Measurements from ENCODE around the gene SCN1A.

DNA sequence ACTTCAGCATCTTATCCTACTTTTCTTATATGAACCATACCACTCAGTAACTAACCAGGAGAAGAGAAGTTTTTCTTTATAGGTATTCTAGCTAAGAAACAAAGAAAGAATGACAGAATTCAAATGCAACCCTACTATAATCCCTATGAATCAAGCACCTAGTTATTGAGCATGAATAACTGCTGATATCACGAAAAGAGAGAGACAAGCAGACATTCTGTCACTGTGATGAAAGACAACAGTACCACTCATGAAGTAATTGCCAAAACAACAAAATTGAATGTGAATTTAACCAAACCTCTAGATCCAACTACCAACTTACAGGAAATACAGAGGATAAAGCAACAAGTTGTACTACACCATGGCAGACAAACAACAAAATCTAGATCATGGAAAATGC, 189.6 kb downstream of the SCN1A start:
- TF ChIP-seq POLR2AphosphoS5 (IDR thresholded peaks at IDR 0.05; ENCODE audit: low read depth, low read length) (no peak), TAF1 (IDR thresholded peaks at IDR 0.05; ENCODE audit: borderline replicate concordance, low read depth, low read length) (no peak), RFX5 (IDR thresholded peaks at IDR 0.05; ENCODE audit: low read length) (no peak), EP300 (IDR thresholded peaks at IDR 0.05; ENCODE audit: borderline replicate concordance in 1 of 2, low read depth in 1 of 2, low read length in 1 of 2) (no peak)
- TF ChIP-seq, protein P1, sequence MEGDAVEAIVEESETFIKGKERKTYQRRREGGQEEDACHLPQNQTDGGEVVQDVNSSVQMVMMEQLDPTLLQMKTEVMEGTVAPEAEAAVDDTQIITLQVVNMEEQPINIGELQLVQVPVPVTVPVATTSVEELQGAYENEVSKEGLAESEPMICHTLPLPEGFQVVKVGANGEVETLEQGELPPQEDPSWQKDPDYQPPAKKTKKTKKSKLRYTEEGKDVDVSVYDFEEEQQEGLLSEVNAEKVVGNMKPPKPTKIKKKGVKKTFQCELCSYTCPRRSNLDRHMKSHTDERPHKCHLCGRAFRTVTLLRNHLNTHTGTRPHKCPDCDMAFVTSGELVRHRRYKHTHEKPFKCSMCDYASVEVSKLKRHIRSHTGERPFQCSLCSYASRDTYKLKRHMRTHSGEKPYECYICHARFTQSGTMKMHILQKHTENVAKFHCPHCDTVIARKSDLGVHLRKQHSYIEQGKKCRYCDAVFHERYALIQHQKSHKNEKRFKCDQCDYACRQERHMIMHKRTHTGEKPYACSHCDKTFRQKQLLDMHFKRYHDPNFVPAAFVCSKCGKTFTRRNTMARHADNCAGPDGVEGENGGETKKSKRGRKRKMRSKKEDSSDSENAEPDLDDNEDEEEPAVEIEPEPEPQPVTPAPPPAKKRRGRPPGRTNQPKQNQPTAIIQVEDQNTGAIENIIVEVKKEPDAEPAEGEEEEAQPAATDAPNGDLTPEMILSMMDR (IDR thresholded peaks at IDR 0.05), result no peak
- TF ChIP-seq, protein P2, sequence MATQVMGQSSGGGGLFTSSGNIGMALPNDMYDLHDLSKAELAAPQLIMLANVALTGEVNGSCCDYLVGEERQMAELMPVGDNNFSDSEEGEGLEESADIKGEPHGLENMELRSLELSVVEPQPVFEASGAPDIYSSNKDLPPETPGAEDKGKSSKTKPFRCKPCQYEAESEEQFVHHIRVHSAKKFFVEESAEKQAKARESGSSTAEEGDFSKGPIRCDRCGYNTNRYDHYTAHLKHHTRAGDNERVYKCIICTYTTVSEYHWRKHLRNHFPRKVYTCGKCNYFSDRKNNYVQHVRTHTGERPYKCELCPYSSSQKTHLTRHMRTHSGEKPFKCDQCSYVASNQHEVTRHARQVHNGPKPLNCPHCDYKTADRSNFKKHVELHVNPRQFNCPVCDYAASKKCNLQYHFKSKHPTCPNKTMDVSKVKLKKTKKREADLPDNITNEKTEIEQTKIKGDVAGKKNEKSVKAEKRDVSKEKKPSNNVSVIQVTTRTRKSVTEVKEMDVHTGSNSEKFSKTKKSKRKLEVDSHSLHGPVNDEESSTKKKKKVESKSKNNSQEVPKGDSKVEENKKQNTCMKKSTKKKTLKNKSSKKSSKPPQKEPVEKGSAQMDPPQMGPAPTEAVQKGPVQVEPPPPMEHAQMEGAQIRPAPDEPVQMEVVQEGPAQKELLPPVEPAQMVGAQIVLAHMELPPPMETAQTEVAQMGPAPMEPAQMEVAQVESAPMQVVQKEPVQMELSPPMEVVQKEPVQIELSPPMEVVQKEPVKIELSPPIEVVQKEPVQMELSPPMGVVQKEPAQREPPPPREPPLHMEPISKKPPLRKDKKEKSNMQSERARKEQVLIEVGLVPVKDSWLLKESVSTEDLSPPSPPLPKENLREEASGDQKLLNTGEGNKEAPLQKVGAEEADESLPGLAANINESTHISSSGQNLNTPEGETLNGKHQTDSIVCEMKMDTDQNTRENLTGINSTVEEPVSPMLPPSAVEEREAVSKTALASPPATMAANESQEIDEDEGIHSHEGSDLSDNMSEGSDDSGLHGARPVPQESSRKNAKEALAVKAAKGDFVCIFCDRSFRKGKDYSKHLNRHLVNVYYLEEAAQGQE (IDR thresholded peaks at IDR 0.05; ENCODE audit: low read depth, low read length), result no peak
- TF ChIP-seq, protein P3, sequence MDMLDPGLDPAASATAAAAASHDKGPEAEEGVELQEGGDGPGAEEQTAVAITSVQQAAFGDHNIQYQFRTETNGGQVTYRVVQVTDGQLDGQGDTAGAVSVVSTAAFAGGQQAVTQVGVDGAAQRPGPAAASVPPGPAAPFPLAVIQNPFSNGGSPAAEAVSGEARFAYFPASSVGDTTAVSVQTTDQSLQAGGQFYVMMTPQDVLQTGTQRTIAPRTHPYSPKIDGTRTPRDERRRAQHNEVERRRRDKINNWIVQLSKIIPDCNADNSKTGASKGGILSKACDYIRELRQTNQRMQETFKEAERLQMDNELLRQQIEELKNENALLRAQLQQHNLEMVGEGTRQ (IDR thresholded peaks at IDR 0.05; ENCODE audit: borderline replicate concordance, low read depth, low read length), result no peak

Measured in SK-N-SH (cell line).